ENCODE results near the gene KCND1. TPM values are rescaled to one million over a fixed set of nuclear protein-coding genes. Genes with fewer than 3 reads are reported as not detected.

KCND1 gene
- total and polyA plus RNA-seq, 2 of the 4 experiments (the other 2 are of a cell fraction) = 0.36 to 1.8 TPM

DNA sequence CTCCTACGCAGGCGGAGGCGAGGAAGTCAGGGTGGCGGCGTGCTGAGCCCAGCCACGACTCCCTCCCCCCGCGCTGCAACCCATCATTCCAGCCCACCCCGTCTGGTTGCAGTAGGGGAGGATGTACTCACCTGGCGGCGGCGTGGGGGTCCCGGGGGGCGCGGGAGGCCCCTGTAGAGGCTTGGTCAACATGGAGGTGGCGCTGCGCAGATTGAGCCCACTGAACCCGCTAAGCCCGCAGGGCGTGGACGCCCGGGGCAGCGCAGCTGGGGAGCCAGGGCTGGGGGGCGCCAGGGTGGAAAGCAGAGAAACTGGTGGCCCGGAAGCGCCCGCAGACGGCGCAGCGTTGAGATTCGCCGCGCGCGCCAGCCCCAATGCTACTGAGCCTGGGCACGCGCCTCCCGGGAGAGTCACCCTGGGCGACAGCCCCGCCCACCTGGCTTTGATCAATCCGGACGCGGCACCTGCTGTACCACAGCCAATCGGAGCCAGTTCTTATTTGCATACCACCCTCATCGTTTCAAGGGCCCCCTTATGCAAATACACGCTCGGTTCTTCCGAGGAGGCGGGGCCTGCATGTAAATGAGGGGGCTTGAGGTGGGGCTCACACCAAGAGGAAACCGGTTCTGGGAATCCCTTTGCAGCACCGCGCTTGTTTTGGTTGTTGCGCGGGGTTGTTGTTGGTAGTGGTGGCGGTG is 52.9 kb downstream of the KCND1 start, which contains the start of gene PIM2 (continued):
- TF ChIP-seq MAFK (IDR thresholded peaks at IDR 0.05; ENCODE audit: low read depth, low read length) = no peak
- TF ChIP-seq MXI1 (IDR thresholded peaks at IDR 0.05; ENCODE audit: borderline replicate concordance, low read depth, low read length) = peak; percentile 52; the same call in 1 of the 2 replicates

DNA sequence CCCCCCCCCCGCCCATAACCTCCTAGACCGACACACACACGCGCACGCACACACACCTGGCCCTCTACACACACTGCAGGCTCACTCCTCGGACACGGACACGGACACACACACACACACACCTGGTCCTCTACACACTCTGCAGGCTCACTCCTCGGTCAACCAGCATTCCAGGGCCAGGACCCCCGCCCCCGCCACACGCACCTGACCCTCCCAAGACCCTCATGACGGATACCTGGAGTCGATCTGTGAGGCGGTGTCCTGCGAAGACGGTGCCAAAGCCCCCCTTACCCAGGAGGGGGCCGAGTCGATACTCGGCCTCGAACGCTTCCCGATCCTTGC is 53.4 kb downstream of the KCND1 start:
- Histone ChIP-seq H2BK5ac (ENCODE audit: low read depth, low read length, poor library complexity, severe bottlenecking) (peak overlapping the region; percentile 55), H2AK5ac (ENCODE audit: low read depth, low read length) (peak overlapping the region; percentile 48), H3K56ac (ENCODE audit: extremely low read depth, insufficient read depth, low read length) (no peak overlapping the region), H4K91ac (ENCODE audit: insufficient read depth, low read depth, low read length) (no peak overlapping the region), H4K8ac (ENCODE audit: low read depth in 2 of 2, low read length in 2 of 2) (peak overlapping the region in 1 of 2 experiments; percentile 69; a peak in 1 of 4 replicates), H3K4me2 (ENCODE audit: low read depth, low read length) (peak overlapping the region; percentile 93), H2AFZ (replicated peaks; ENCODE audit: low read length, poor library complexity) (peak overlapping the region; percentile 85), H3K9me1 (ENCODE audit: insufficient read depth, low read length) (peaks cover 5% of the 10 kb centered on the region; the same call in 1 of the 2 replicates), H3K4me1 (ENCODE audit: control insufficient read depth, insufficient read depth, low read length) (peaks cover 3% of the 10 kb centered on the region; the same call in 1 of the 2 replicates), H3K79me1 (ENCODE audit: low read depth in 1 of 2, low read length in 2 of 2) (peaks cover 4 to 21% of the 10 kb centered on the region in 2 experiments; a peak in 2 of 4 replicates), H3K18ac (ENCODE audit: low read depth, low read length) (no peak overlapping the region; the same call in 1 of the 2 replicates), H3K27ac (ENCODE audit: insufficient read depth, low read length) (peak overlapping the region; percentile 37; the same call in 1 of the 2 replicates), H3K4me3 (ENCODE audit: insufficient read depth, low read depth, low read length) (peak overlapping the region; percentile 57), H3K27me3 (ENCODE audit: control insufficient read depth, insufficient read depth, low read length) (no peaks in the 10 kb centered on the region), H3K14ac (replicated peaks; ENCODE audit: low read depth, low read length) (no peak overlapping the region; the same call in 1 of the 2 replicates), H3K23ac (ENCODE audit: low read depth, low read length) (peak overlapping the region; percentile 73; the same call in 1 of the 2 replicates), H2BK15ac (ENCODE audit: low read depth, low read length) (no peak overlapping the region), H2BK120ac (ENCODE audit: low read depth, low read length) (no peak overlapping the region), H4K5ac (ENCODE audit: low read depth, low read length) (peak overlapping the region; percentile 73), H3K36me3 (ENCODE audit: control insufficient read depth, insufficient read depth, low read length) (peaks cover 7% of the 10 kb centered on the region; the same call in 1 of the 2 replicates), H3K4ac (ENCODE audit: low read depth, low read length) (peak overlapping the region; percentile 27; the same call in 1 of the 2 replicates), H2AK9ac (replicated peaks; ENCODE audit: low read depth, low read length, poor library complexity) (peak overlapping the region; percentile 78), H3K9me3 (ENCODE audit: control insufficient read depth, insufficient read depth, low read length) (no peaks in the 10 kb centered on the region), H2BK20ac (ENCODE audit: low read depth, low read length) (no peak overlapping the region), H3K9ac (ENCODE audit: low read depth, low read length) (peak overlapping the region; percentile 73; the same call in 1 of the 2 replicates), H4K20me1 (ENCODE audit: insufficient read depth, low read length) (peaks cover 16% of the 10 kb centered on the region; the same call in 1 of the 2 replicates)
- in situ Hi-C loops (cut with MboI; ENCODE audit: low sequenced_read_pairs) (no loop called here), intact Hi-C loops (cut with micrococcal nuclease) (loop anchor here (5.0 kb wide), 1 partner anchor 124 kb away; the partner anchor contains the start of gene TFE3), dilution Hi-C loops (cut with HindIII; ENCODE audit: low sequenced_read_pairs, unreplicated experiment) (no loop called here)
- ATAC-seq (ENCODE audit: low read depth) (no peak), DNase-seq (no peak)
- ChIA-PET POLR2A (ENCODE audit: unreplicated experiment) (no interaction called here), CTCF (no interaction called here)
- WGBS, 2 experiments (ENCODE audit: extremely low coverage in 2 of 2, insufficient read length in 1 of 2) = no CpG with 5 or more reads among the region's 23 CpGs
- no TSS peak for BruUV-seq (replicated peaks)
- TF ChIP-seq SMC3 (IDR thresholded peaks at IDR 0.05; ENCODE audit: low read depth, low read length) (no peak), CHD1 (IDR thresholded peaks at IDR 0.05; ENCODE audit: low read depth, low read length) (no peak), MAZ (IDR thresholded peaks at IDR 0.05; ENCODE audit: borderline replicate concordance, low read depth, low read length) (no peak), POLR2A (IDR thresholded peaks at IDR 0.05; ENCODE audit: low read depth, low read length) (no peak), FOS (IDR thresholded peaks at IDR 0.05; ENCODE audit: low read depth, low read length) (no peak), MXI1 (IDR thresholded peaks at IDR 0.05; ENCODE audit: borderline replicate concordance, low read depth, low read length) (no peak), BHLHE40 (IDR thresholded peaks at IDR 0.05; ENCODE audit: low read depth, low read length) (no peak), RFX5 (IDR thresholded peaks at IDR 0.05; ENCODE audit: low read depth, low read length) (no peak), CEBPB (IDR thresholded peaks at IDR 0.05; ENCODE audit: low read depth, low read length) (no peak), RCOR1 (IDR thresholded peaks at IDR 0.05; ENCODE audit: insufficient replicate concordance, low read length) (no peak), MAFK (IDR thresholded peaks at IDR 0.05; ENCODE audit: low read depth, low read length) (no peak), NFE2L2 (IDR thresholded peaks at IDR 0.05; ENCODE audit: low read depth, low read length) (no peak)
- TF ChIP-seq, protein P1, sequence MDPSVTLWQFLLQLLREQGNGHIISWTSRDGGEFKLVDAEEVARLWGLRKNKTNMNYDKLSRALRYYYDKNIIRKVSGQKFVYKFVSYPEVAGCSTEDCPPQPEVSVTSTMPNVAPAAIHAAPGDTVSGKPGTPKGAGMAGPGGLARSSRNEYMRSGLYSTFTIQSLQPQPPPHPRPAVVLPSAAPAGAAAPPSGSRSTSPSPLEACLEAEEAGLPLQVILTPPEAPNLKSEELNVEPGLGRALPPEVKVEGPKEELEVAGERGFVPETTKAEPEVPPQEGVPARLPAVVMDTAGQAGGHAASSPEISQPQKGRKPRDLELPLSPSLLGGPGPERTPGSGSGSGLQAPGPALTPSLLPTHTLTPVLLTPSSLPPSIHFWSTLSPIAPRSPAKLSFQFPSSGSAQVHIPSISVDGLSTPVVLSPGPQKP (IDR thresholded peaks at IDR 0.05; ENCODE audit: borderline replicate concordance, low read depth, low read length) = no peak

Data from IMR-90 (cell line).